T-helper 1 cell treated with Interleukin-12 subunit alpha and Interleukin-12 subunit beta and Interleukin-4 antibody, amounts not matched to agents 30 ng/mL and 1 ng/mL, for 36 hours (primary cell): ENCODE data around the gene CASP6. TPM values are rescaled to one million over a fixed set of nuclear protein-coding genes. Genes with fewer than 3 reads are reported as not detected.

Experiments used
- intact Hi-C: fragments of 100-400 bp; cut with micrococcal nuclease; formaldehyde crosslinking; loops from one replicate; pipeline ENCODE4 v1.15.1; 2024
- total RNA-seq: library from RNA; stranded (reverse); gene quantifications from 2 replicates; pipeline ENCODE4 v1.2.3, GENCODE V29; 2022

CASP6 gene
- total RNA-seq, 1 donor from 2014 or later = 34.0 TPM

- intact Hi-C loops = no loop called here
These were observed 28.1 kb downstream of the CASP6 start for GRCh38 chr4:109675181-109675580.

- intact Hi-C loops = no loop called here
These were observed 29.9 kb downstream of the CASP6 start for GRCh38 chr4:109673303-109673702.

- intact Hi-C loops = no loop called here
These were observed 30.9 kb downstream of the CASP6 start for GRCh38 chr4:109672169-109672930.

- intact Hi-C loops = no loop called here
These were observed 31.9 kb downstream of the CASP6 start for GRCh38 chr4:109671350-109671749.

- intact Hi-C loops = no loop called here
These were observed 37.3 kb downstream of the CASP6 start for GRCh38 chr4:109665783-109666485.

GRCh38 chr4:109662771-109663170, 40.5 kb downstream of the CASP6 start:
- intact Hi-C loops = no loop called here

- intact Hi-C loops = no loop called here
These were observed 41.1 kb downstream of the CASP6 start for GRCh38 chr4:109662116-109662515.

GRCh38 chr4:109658871-109659410, 44.3 kb downstream of the CASP6 start:
- intact Hi-C loops = no loop called here

GRCh38 chr4:109657854-109658418, 45.3 kb downstream of the CASP6 start:
- intact Hi-C loops = no loop called here

GRCh38 chr4:109655396-109655795, 47.8 kb downstream of the CASP6 start:
- intact Hi-C loops = no loop called here

GRCh38 chr4:109649872-109650271, 53.4 kb downstream of the CASP6 start:
- intact Hi-C loops = loop anchor here (1.0 to 5.0 kb wide), 3 partner anchors 41 to 547 kb away; partner anchors contain the start of genes ELOVL6 and SEC24B

GRCh38 chr4:109648997-109649575, 54.2 kb downstream of the CASP6 start:
- intact Hi-C loops = loop anchor here (1.0 to 2.0 kb wide), 6 partner anchors 42 to 166 kb away; partner anchors contain the start of gene GAR1

- intact Hi-C loops = loop anchor here (1.0 to 2.0 kb wide), 6 partner anchors 42 to 167 kb away; partner anchors contain the start of gene GAR1
These were observed 54.8 kb downstream of the CASP6 start for GRCh38 chr4:109648266-109648996.

- intact Hi-C loops = no loop called here
These were observed 57.2 kb downstream of the CASP6 start for GRCh38 chr4:109645874-109646710.

- intact Hi-C loops = no loop called here
These were observed 62.6 kb downstream of the CASP6 start for GRCh38 chr4:109640644-109641043.

Other genes starting within 250 kb of the CASP6 start
- gene MCUB, start 143.2 kb downstream of the CASP6 start, total RNA-seq = 82.3 and 83.6 TPM in 2 replicates
- 14.1 and 15.2 TPM in 2 replicates for gene PLA2G12A, start 26.6 kb upstream of the CASP6 start, total RNA-seq
- gene CFI, start 98.6 kb upstream of the CASP6 start, total RNA-seq = not detected in 2 replicates
- gene GAR1, start 112.3 kb upstream of the CASP6 start, total RNA-seq = 27.7 and 29.1 TPM in 2 replicates
- 0.15 TPM in 1 of 2 replicates, not detected in the other for gene RRH, start 124.5 kb upstream of the CASP6 start, total RNA-seq
- 0.15 and 0.32 TPM in 2 replicates for gene LRIT3, start 144.7 kb upstream of the CASP6 start, total RNA-seq
- gene EGF, start 209.4 kb upstream of the CASP6 start, total RNA-seq = not detected in 2 replicates